H54 (cell line): Measurements from ENCODE around the gene CEP164.
"Not testable (repeated sequence)": the region's sequence is repeated elsewhere in the genome, so short reads cannot be mapped to it uniquely, and the experiment has no call there.

Experiments used
- DNase-seq: peaks from one replicate; pipeline ENCODE4 v3.0.0; 2011; ENCODE audit warnings: low spot score, mixed read lengths; ENCODE audit not compliant: insufficient read length
- FAIRE-seq: peaks from 3 replicates; lab custom pipeline; 2011; peaks lifted over from hg19 to GRCh38; lab: Jason Lieb, UNC
- POLR2A ChIP-seq: IDR thresholded peaks from 2 replicates; pipeline ENCODE4 v1.6.1; 2011; ENCODE audit warnings: low read depth, mild to moderate bottlenecking, low read length

Gene CEP164

GRCh38 chr11:117444711-117445658 is 117.3 kb downstream of the CEP164 start:
- TF ChIP-seq POLR2A: no peak
- DNase-seq: no peak
- no peak for FAIRE-seq

DNA sequence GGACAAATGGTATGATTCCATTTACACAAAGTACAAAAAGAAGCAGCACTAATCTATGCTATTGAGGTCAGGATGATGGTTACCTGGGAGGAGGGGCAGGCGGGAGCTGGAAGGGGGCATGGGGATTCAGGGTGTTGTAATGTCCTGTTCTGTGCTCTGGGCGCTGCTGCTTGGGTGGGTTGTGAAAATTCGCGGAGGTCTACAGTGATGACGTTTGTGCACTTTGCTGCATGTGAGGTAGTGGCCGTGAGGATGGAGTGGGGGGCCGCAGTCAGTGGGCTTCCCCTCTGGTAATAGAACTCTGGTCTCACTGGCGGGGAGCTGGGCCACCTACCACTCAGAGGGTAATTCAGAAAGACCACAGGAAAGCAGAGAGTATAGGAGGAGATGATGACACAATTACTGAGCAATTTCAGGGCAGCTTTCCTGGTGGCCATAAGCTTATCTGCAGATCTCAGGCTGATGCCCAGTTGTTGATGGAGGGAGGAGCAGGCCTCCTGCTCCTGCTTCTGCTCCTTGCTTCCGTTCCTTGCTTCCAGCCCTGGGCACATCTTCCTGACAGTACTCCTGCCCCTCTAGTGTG is 121.5 kb downstream of the CEP164 start:
- DNase-seq: peak; percentile 26
- no peak for FAIRE-seq
- TF ChIP-seq POLR2A: no peak

DNA sequence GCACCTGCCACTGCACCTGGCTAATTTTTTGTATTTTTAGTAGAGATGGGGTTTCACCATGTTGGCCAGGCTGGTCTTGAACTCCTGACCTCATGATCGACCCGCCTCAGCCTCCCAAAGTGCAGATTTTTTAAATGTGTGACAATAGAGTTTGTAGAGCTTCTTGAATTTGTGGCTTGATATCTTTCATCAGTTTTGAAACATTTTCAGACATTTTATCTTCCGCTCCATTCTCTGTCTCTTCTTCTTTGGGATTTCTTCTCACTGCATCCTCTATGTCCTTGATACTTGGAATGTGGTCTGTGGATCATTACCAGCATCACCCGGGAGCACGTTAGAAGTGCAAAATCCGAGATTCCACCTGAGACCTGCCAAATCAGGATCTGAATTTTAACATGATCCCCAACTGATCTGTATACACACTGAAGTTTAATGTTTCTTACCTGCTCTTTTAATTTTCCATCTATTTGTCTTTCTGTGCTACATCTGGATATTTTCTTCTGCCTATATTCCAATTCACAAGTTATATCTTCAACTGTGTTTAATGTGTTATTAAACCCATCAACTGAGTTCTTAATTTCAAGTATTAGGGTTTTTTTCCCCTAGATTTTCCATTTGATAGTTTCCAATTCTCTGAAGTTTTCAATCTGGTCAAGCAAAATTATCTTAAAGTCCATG is 126.4 kb downstream of the CEP164 start:
- no peak for FAIRE-seq
- DNase-seq: no peak
- TF ChIP-seq POLR2A: no peak

GRCh38 chr11:117454564-117454917 is 126.9 kb downstream of the CEP164 start:
- FAIRE-seq: no peak
- no peak for TF ChIP-seq POLR2A
- DNase-seq: no peak

DNA sequence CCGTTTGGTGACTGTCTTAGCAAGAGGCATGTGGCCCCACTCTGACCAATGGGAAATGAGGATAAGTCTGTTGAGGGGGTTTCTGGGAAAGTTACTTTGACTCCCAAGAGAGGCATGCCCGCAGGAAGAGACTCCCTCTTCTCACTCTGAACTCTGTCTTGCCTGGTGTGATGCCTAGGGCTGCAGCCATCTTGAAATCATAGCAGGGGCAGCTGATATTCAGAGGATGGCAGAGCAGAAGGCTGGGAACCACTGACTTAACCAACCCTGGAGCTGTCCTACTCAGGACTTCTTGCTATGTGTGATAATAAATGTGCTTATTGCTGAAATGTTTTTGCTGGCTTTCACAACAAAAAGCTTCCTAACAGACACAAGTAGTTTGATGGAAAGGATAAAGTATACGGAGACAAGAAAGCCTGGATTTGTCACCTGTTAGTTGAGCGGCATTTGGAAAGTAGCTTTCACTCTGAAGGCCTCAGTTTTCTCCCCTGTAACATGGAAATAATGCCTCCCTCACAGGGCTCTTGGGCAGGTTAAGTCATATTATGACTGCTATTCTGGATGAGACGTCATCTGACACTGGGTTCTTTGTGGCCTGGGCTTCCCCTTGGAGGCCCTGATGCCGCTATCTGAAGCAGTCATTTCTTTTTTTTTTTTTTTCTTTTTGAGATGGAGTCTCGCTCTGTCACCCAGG is 128.5 kb downstream of the CEP164 start:
- no peak for TF ChIP-seq POLR2A
- FAIRE-seq (no peak), DNase-seq (no peak)

- not testable (repeated sequence) for FAIRE-seq, DNase-seq
These were observed 129.0 kb downstream of the CEP164 start for GRCh38 chr11:117456721-117457029.

DNA sequence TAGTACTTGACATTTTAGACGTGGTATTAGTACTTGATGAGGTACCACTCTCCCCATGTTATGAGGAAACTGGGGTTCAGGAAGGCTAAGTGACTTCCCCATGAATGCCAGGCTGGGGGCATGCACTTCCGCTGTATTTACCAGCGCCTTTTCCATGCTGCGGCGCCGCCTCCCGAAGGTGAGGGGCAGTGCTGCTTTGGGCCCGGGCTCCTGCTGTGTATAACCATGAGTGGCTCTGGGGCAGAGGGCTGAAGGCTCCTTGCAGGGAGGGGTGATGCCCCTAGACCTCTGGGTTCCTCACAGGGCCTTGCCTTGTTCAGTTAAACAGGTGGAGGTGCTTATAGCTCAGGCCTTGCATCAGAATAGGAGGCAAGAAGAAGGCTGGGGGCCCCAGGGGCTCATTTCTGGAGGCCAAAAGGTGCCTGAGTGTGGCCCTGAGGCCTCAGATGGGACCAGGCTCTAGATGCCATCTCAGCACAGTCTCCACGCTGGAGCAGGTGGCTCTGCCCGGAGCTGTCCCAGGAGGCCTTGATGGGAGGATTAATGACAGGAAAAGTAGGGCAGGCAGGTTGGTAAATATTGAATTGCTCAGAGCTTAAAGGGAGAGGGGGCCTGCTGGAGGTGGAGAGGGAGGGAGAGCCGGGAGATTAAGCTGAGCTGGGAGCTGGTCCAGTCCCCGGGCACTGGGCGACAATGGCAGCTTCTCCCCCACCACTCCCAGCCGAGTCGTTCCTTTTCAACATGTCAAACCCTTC is 129.6 kb downstream of the CEP164 start:
- DNase-seq (no peak), FAIRE-seq (no peak)
- TF ChIP-seq POLR2A: no peak

- FAIRE-seq (no peak), DNase-seq (no peak)
- TF ChIP-seq POLR2A: no peak
These were observed 130.2 kb downstream of the CEP164 start for GRCh38 chr11:117457835-117458234.

- FAIRE-seq (no peak), DNase-seq (no peak)
- TF ChIP-seq POLR2A: no peak
These were observed 130.8 kb downstream of the CEP164 start for GRCh38 chr11:117458275-117459122.

GRCh38 chr11:117459123-117459978 is 131.7 kb downstream of the CEP164 start:
- FAIRE-seq: no peak
- TF ChIP-seq POLR2A: no peak
- DNase-seq: no peak

- no peak for TF ChIP-seq POLR2A
- FAIRE-seq (no peak), DNase-seq (no peak)
These were observed 132.3 kb downstream of the CEP164 start for GRCh38 chr11:117459979-117460300.
